Upper lobe of right lung (tissue), 1 donor: ENCODE data around the gene ARL5C. TPM values are rescaled to one million over a fixed set of nuclear protein-coding genes. Genes with fewer than 3 reads are reported as not detected.
A peak's percentile ranks its signal among the peaks of the same experiment; 100 is the strongest.

Source experiments
- ATAC-seq: fragments of 200-7000 bp; cut with Tn5 transposase; one replicate; pipeline ENCODE4 v1.9.1; 2020; ENCODE audit warnings: mild to moderate bottlenecking, moderate library complexity
- DNase-seq: peaks from one replicate; pipeline ENCODE4 v3.0.0-alpha.2; 2020
- H3K27ac ChIP-seq: fragments of 200-600 bp; one replicate; pipeline ENCODE4 v1.8.0; 2022
- H3K27me3 ChIP-seq: fragments of 200-600 bp; one replicate; pipeline ENCODE4 v1.8.0; 2022; ENCODE audit warnings: mild to moderate bottlenecking
- H3K36me3 ChIP-seq: fragments of 200-600 bp; one replicate; pipeline ENCODE4 v1.8.0; 2022
- H3K4me1 ChIP-seq: fragments of 200-600 bp; one replicate; pipeline ENCODE4 v1.8.0; 2022
- H3K4me3 ChIP-seq: fragments of 200-600 bp; one replicate; pipeline ENCODE4 v1.8.0; 2022; ENCODE audit warnings: mild to moderate bottlenecking
- H3K9me3 ChIP-seq: fragments of 200-600 bp; one replicate; pipeline ENCODE4 v1.8.0; 2022
- intact Hi-C: fragments of 100-400 bp; cut with DNase I; formaldehyde crosslinking; loops from one replicate; pipeline ENCODE4 v1.11.0; 2022
- total RNA-seq: library from RNA; stranded (reverse); fragmentation: NEBNext Ultra II Directional; extraction: Animal tissue kit (Norgen Biotek cat#: 25700); gene quantifications from one replicate; pipeline ENCODE4 v1.2.1, GENCODE V29; 2021
- TF ChIP-seq, protein P1 (sequence below): fragments of 200-600 bp; IDR thresholded peaks from one replicate; pipeline ENCODE4 v1.8.0; 2022; ENCODE audit warnings: antibody characterized with exemption
- donor health status: DM: no; HTN: yes; CAD: no; lungs with severe emphysema.

The ARL5C gene
- total RNA-seq, 1 donor from 2014 or later: not detected

DNA sequence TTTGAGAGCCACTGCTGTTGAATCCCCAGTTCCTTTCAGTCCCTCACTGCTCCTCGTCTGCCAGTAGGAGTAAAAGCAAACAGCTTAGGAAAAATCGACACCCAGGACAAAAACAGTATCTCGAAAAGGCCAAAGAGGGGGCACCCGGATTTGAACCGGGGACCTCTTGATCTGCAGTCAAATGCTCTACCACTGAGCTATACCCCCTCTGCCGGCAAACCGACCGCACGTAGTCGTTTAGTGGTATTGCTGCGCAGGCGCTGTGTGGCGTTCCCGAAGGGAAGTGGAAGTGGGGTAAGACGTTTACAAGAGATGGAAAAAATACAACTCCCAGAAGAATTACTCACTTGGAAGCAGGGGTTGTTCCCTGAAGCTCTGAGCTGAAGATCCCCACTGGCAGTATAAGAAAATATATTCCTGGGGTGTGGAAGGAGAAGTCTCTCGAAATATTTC is 12.3 kb downstream of the ARL5C start:
- TF ChIP-seq, protein P1, sequence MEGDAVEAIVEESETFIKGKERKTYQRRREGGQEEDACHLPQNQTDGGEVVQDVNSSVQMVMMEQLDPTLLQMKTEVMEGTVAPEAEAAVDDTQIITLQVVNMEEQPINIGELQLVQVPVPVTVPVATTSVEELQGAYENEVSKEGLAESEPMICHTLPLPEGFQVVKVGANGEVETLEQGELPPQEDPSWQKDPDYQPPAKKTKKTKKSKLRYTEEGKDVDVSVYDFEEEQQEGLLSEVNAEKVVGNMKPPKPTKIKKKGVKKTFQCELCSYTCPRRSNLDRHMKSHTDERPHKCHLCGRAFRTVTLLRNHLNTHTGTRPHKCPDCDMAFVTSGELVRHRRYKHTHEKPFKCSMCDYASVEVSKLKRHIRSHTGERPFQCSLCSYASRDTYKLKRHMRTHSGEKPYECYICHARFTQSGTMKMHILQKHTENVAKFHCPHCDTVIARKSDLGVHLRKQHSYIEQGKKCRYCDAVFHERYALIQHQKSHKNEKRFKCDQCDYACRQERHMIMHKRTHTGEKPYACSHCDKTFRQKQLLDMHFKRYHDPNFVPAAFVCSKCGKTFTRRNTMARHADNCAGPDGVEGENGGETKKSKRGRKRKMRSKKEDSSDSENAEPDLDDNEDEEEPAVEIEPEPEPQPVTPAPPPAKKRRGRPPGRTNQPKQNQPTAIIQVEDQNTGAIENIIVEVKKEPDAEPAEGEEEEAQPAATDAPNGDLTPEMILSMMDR: no peak
- Histone ChIP-seq H3K4me1 (peaks cover 16% of the 10 kb centered on the region), H3K27ac (peak overlapping the region; percentile 85), H3K27me3 (peaks cover 3% of the 10 kb centered on the region), H3K36me3 (no peaks in the 10 kb centered on the region), H3K4me3 (peak overlapping the region; percentile 67), H3K9me3 (no peaks in the 10 kb centered on the region)
- peak; percentile 94 for DNase-seq
- intact Hi-C loops: loop anchor here (5.0 kb wide), 1 partner anchor 171 kb away; no protein-coding TSS in a partner anchor
- peak; percentile 75 for ATAC-seq

DNA sequence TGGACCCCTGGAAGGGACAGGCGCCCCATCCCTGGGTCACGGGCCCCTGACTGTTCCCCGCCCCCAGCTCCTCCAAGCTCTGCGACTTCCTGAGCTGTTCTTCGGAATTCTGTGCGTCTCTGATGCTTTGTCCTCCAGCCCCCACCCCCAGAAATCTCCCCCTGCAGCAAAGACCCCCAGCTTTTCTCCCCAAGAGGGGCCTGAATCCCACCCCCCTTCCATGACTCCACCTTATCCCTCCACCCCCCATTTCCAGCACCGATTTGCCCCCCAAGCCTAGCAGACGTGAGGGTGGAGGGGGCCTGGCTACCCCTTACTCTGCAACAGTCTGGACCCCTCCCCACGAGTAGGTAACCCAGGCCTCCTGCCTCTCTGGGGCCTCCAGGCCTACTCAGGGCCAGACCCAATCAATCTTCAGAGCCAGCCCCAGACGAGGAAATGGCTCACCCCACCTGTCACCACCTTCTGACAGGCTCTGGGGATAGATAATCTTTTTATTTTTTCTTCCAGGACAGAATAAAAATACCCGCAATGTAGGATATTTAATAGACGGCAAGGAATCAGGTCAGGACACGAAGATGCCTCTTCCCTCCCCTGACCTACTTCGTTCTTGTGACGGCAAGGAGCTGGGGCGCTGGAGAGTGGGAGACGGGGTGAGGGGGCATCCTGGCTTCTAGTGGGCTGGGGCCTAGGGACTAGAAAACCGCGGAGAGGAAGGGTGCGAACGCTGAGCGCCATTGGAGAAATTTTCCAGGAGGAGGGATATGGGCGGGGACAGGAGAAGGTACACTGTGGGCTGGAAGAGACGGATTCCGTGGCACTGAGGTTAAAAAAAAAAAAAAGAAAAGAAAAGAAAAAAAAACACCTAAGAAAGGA is 13.8 kb downstream of the ARL5C start:
- H3K27ac ChIP-seq: peak overlapping the region; percentile 70
- intact Hi-C loops: loop anchor here (5.0 kb wide), 1 partner anchor 170 kb away; no protein-coding TSS in a partner anchor
- peaks cover 3% of the 10 kb centered on the region for H3K27me3 ChIP-seq
- ATAC-seq (no peak), DNase-seq (no peak)
- H3K36me3 ChIP-seq: no peaks in the 10 kb centered on the region
- TF ChIP-seq, protein P1: no peak
- peaks cover 16% of the 10 kb centered on the region for H3K4me1 ChIP-seq
- H3K4me3 ChIP-seq: peak overlapping the region; percentile 67
- H3K9me3 ChIP-seq: no peaks in the 10 kb centered on the region

DNA sequence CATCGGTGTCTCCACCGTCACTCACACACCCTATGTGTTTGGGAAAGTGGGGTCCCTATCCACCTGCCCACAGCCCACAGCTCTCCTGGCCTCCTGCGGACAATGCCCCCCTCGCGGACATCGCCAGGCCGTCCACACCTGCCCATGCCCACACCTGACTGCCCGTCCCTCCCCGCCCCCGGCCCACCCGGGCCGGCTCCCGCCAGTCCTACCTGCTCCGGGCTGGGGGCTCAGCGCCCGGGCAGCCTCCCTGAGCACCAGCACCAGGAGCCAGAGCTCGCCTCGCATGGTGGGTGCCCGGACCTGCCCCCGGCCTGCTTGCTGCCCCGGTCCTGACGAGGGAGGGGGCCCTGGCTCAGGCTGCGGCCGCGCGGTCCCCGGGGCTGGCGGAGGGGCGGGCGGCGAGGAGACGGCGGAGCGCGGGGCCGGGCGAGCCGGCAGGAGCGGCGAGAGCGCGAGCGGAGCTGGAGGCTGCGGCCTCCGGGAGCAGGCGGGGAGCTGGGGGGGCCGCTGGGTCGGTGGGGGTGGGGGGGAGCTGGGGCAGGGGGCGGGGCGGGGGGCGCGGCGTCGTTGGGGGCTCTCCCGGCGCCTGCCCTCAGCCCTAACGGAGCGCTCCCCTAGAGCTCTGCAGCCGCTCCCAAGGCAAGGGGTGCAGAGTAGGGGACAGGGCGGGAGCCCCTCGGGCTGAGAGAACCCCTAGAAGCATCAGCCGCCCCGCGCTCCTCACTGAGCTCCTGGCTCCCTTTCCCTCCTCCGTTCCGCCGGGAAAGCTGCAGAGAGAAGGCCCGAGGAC is 14.6 kb downstream of the ARL5C start, which contains the start of gene PLXDC1:
Gene PLXDC1, minus strand, starts transcription at position 488 of the 793 bp plus-strand sequence. Its CDS starts 200 bp downstream, at position 288.
- TF ChIP-seq, protein P1: no peak
- H3K36me3 ChIP-seq: no peaks in the 10 kb centered on the region
- H3K27me3 ChIP-seq: peaks cover 3% of the 10 kb centered on the region
- peaks cover 13% of the 10 kb centered on the region for H3K4me1 ChIP-seq
- peak within 1 kb of the TSS; percentile 70 for H3K27ac ChIP-seq
- intact Hi-C loops: loop anchor here (5.0 kb wide), 1 partner anchor 169 kb away; no protein-coding TSS in a partner anchor
- H3K9me3 ChIP-seq: no peaks in the 10 kb centered on the region
- H3K4me3 ChIP-seq: peak within 1 kb of the TSS; percentile 67
- ATAC-seq: no peak
- DNase-seq: peak; percentile 70

DNA sequence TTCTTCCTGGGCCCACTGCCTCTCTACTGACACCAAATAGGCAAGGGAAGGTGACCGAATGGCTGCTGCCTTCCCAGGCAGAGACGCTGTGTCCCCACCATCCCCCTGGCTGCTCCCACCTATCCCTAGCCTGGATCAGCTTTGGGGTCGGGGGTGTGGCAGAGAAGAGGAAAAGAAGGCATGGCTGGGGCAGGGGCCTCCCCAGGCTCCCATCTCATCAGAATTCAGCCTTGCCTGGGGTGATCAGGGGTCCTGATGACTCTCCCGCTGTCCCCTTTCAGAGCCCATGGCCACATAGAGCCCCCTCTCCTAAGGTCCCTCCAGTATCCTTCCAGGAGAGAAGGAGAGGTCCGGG is 15.2 kb downstream of the ARL5C start:
- DNase-seq (no peak), ATAC-seq (no peak)
- intact Hi-C loops: loop anchor here (5.0 kb wide), 1 partner anchor 168 kb away; no protein-coding TSS in a partner anchor
- TF ChIP-seq, protein P1: no peak
- Histone ChIP-seq H3K4me3 (peak overlapping the region; percentile 67), H3K9me3 (no peaks in the 10 kb centered on the region), H3K27me3 (peaks cover 3% of the 10 kb centered on the region), H3K36me3 (no peaks in the 10 kb centered on the region), H3K27ac (no peak overlapping the region), H3K4me1 (peaks cover 13% of the 10 kb centered on the region)

DNA sequence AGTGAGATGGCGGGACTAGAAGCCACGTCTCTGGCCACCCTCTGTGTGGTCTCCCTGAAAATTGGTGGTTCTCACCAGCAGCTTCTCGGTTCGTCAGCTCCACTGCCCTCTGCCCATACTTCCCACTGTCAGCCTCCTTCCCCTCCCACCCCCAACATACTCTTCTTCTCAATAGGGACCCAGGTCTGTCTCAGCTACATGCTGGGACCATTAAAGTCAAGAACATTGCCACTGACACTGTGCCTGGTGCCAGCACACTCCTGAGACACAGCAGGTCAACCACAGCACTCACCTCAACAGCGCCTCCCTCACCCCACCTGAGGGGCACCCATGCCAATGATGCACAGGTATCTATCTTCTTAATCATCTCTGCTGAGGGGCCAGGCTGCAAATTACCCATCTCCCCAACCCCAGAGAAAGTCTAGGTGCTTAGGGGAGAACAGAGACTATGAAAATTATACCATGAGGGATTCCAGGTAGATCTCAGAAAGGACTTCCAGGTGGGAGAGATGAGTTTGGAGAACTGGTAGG is 15.8 kb downstream of the ARL5C start:
- DNase-seq (no peak), ATAC-seq (no peak)
- H3K4me3 ChIP-seq: no peak overlapping the region
- peaks cover 13% of the 10 kb centered on the region for H3K4me1 ChIP-seq
- no peak overlapping the region for H3K27ac ChIP-seq
- intact Hi-C loops: loop anchor here (5.0 kb wide), 1 partner anchor 168 kb away; no protein-coding TSS in a partner anchor
- H3K27me3 ChIP-seq: peaks cover 3% of the 10 kb centered on the region
- H3K36me3 ChIP-seq: no peaks in the 10 kb centered on the region
- H3K9me3 ChIP-seq: no peaks in the 10 kb centered on the region
- TF ChIP-seq, protein P1: no peak
